Lung microvascular endothelial cell (primary cell): ENCODE results near the gene OR6V1. TPM values are rescaled to one million over a fixed set of nuclear protein-coding genes. Genes with fewer than 3 reads are reported as not detected.
"Not testable (repeated sequence)": the region's sequence is repeated elsewhere in the genome, so short reads cannot be mapped to it uniquely, and the experiment has no call there.

Experiments
- DNase-seq, 2 donors: peaks; one replicate each; pipeline versions ENCODE4 v3.0.0 to v3.0.0-alpha.2; 2010; ENCODE audit warnings: low read depth in 2 of 2
- total RNA-seq: library from RNA; depleted of rRNA; stranded (reverse); fragments of >200 nt; gene quantifications from 2 replicates; pipeline ENCODE4 v1.2.1, GENCODE V29; 2014

Gene OR6V1
- total RNA-seq, 1 donor from 2014 or later = not detected

DNA sequence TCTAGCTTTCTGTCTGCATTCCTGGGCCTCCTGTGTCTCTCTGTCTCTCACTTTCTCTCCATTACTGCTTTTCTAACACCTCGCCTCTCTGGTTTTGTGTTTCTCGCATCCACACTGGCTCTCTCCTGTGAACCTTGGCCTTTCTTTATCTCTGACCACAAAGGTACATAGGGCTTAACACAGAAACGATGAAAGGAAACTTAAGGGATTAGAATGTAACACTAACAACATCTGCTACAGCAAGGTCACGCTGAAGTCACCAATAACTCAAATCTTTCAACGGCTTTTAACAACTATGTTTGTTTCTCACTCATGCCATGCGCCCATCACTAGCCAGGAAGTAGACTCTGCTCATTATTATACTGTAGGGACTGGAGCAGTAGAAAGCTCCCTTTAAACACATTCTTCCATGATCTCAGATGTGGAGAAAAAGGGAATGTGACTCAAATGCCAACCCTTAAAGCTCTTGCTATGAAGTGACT is 9.3 kb upstream of the OR6V1 start:
- DNase-seq = no peak

DNA sequence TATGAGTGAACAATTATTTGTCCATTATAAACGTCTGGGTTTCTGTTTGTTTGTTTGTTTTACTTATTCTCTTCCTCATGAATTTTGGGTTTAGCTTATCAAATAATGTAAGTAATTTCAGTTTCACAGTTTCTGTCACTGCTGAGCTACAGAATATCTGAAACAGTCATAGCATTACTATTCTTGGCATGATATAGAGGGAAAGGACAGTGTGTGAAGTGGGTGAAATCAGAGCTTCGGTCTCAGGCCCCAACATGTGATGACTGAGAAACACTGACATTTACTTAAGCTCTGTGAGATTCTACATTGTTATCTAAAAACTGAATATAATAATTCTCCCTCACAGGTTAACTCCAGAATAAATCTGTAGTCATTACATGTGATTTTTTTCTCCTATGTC is 8.8 kb upstream of the OR6V1 start:
- DNase-seq = no peak

DNA sequence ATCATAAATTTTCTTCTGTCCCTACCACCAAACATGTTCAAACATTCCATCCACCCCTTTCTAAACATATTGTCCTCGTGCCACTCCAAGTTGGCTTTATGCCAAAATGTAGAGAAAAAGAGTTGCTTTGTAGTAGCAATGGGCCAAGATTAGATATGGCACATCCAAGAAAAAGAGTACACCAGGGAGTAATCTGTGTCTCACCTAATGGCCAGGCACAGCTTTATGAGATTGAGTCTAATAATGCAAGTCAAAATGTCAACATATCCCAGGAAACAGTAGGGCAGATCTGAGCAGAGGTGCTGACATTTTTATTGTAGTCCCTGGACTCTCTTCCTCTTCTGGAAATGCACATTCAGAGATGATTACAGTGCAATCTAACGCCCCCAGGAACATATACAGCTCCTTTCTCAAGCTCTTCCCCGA is 5.7 kb upstream of the OR6V1 start:
- DNase-seq = peak in 1 of 2 donors; percentile 7

DNA sequence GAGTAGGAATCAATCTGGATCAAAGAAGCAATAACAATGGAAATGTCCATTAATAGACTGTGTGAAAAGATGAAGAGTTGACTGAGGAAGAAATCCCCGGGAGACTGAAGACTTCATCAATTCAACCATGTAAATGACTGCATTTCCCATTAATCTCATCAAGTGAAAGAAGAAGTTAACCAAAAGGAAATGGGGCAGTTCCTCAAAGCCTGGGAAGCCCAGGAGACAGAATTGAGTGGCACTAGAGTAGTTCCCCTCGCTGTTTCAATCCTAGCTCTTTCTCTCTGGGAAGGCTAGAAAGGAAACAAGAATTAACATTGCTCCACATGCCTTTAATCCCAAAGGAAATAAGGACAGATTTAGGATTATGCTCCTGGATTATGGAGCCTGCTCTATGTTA is 4.8 kb upstream of the OR6V1 start:
- no peak for DNase-seq

DNA sequence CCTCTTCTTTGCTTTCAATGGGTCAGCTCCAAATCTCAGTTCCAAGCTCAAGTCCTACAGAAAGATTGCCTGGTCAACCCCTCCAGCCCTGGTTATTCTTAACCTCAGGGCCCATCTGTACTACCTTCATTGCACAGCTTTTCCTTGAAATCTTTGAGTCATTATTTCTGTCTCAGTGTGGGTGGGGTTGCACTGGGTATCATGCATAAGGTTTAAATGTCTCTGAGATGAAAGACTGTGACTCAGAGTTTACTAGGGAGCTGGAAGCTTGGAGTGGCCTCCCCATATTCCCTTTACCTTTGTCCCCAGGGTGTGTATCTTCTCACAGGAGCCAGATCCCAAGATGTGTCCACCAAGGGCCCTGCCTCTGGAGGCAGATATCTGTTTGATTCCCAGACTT is 3.3 kb upstream of the OR6V1 start:
- DNase-seq = no peak

DNA sequence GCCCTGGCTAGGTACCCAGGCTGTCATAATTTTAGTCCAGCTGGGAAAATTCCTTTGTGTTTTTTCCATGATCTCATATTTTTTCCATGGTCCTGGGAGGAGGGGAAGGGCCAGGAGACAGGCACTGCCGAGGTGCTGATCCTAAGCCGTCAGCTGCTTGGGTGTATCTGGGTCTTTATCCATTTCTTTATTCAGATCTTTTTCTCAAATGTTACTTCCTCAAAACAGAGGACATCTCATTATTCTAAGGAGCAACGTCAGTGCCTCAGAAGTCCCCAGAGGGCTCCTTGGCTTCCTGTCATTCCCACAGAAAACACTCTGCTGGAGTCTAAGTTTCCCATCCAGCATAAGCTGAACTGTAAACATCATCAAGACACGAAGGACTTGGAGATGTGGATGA is 2.8 kb upstream of the OR6V1 start:
- DNase-seq = no peak

DNA sequence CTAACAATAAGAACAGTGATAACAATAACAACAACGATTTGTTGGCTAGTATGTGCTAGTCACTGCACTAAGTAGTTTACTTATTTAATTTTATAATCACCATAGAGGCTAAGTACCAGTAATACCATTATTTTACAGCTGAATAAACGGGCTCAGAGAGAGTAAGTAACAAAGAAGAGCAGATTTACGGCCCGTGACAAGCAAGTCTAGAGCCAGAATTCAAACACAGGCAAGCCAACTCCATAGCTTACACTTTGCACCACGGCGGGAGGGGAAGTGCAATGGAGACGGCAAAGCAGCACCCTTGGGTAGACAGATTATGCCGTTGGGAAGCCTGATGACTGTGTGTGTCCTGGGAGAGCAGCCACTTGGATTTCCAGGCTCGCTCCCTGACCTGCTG is 1.2 kb upstream of the OR6V1 start:
- DNase-seq = no peak

DNA sequence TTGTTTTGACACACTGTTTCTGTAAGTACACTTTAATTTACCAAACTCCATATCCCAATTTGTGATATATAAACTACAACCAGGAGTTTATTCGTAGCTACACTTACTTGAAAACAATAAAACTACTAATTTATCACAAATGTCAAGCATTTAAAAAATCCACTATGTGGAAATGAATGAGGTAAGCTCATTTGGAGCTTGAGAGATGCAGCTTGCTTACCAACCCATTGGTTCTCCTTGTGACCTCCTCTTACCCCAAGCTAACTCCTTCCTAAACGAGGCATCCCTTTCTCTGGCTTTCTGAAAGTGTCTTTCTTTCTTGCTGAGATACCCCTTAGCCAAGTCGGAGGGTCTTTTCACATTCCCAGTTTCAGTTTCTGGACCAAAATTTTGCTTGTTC is 2.5 kb downstream of the OR6V1 start:
- no peak for DNase-seq

DNA sequence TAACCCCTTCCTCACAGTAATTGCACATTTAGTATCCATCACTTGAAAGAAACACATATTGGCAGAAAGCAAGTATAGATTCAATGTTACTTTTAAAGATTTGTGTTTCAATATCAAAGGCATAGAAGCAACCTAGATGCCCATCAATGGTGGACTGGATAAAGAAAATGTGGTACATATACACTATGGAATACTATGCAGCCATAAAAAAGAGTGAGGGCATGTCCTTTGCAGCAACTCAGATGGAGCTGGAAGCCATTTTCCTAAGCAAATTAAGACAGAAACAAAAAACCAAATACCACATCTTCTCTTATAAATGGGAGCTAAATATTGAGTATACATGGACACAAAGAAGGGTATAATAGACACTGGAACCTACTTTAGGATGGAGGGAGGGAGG is 3.6 kb downstream of the OR6V1 start:
- DNase-seq = no peak

DNA sequence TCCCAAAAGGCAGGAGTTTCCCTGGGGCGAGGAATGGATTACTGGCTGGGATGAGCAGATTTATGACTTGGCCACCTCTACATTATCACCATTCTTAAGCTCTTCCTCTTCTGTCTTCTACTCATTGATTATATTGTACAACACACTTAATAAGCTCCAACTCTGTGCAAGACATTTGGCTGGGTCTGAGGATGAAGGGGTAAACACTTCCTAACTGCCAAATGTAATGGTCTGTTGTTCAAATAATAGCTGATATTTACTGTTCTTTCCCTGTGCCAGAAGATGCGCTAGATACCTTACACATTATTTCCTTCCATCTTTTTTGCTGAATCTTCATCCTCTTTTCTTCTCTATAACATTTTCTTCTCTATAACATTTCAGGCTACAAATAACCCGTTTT is 11.6 kb downstream of the OR6V1 start:
- no peak for DNase-seq

DNA sequence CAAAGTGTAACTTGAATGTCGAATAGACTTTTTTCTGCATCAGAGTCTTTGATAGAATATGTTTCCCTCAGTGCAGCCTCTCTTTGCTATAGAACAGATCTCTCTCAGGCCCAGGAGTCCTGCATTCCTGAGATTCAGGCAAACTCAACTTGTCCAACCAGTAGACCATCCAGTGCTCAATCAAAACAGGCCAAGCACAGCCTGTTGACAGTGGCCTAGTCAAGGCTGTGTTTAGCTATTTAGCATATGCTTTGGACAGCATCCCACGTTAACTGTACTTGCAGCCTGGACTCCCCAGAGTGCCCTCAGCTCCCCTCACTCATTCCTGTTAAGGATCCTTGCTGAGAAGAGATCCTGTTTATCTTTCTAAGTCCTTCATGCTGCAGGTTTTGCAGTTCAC is 16.3 kb downstream of the OR6V1 start:
- DNase-seq = no peak

DNA sequence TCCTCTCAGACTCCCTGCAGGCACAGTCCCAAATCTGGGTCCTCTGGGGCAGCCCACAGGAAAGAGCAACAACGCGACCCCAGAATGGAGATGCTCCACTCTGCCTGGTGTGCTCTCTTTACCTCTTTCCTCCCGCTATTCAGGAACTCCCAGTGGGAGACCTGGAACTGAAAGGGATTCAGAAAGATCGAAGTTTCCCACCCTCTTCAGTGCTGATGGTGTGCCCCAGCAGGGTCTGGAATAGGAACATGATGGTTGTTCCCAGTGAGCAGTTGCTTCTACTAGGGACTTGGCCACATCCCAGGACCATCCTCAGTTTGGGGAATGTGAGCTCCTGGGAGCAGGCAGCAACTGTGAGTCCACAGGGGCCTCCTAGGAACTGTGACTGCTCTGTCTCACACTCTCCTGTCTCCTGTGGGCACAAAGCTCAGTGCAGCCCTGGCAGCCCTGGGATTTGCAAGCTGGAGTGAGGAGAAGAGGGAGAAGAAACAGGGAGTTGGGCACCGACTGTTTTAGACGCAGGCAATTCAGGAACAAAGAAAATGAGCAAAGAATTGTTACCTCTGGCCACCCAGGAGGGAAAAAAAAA is 17.9 kb downstream of the OR6V1 start:
- no peak for DNase-seq

DNA sequence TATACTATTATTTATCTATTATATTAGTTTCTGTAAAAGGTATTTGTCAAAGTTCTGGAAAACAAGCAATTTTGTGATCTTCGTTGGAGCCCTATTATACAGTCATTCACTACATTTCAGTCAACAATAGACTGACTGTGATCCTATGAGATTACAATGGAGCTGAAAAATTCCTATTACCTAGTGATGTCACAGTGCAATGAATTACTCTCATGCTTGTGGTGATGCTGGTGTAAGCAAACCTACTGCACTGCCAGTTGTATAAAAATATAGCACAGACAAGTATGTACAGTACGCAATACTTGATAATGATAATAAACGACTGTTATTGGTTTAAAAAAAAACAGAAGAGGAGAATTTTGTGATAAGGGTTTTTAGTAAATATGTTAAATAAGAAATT is 21.4 kb downstream of the OR6V1 start:
- no peak for DNase-seq

DNA sequence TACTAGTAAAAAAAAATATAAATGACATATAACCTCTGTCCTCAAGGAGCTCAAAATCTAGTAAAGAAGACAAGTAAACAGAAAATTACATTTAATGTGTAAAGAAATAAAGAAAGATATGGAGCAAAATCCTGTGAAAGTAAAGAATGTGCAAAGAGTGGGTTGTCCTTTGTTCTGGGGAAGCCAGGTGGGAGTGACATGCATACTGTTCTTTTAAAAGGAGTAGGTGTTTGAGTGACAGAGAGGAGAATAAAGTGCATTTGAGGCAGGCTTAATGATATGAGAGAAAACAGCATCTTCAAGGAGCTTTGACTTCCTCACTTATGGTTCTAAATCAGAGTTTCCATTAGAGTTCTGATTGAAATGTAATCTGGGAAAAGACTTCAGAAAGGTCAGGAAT is 22.0 kb downstream of the OR6V1 start:
- DNase-seq = no peak

DNA sequence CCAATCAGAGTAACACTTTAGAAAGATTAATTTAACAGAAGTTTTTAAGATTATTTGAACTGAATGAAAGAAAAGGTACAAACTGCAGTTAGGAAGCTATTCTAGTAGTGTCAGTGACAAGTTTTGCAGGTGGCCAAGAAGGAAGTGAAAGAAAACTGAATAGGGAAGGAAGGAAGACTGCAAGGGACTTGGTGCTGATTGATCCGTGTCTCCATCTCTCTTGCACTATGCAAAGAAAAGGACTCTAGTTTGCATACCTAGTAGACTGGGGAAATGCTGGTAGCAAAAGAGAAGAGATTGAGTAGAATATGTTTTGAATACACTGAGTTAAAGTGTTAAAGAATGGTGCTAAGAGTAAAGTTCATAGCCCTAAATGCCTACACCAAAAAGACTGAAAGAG is 33.0 kb downstream of the OR6V1 start:
- no peak for DNase-seq

DNA sequence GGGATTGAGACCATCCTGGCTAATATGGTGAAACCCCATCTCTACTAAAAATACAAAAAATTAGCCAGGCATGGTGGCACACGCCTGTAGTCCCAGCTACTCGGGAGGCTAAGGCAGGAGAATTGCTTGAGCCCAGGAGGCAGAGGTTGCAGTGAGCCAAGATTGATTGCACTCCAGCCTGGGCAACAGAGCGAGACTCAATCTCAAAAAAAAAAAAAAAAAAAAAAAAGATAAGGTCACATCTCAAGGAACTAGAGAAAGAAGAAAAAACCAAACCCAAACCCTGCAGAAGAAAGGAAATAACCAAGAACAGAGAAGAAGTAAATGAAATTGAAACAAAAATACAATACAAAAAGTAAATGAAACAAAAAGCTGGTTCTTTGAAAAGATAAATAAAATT is 33.5 kb downstream of the OR6V1 start:
- DNase-seq = not testable (repeated sequence)

DNA sequence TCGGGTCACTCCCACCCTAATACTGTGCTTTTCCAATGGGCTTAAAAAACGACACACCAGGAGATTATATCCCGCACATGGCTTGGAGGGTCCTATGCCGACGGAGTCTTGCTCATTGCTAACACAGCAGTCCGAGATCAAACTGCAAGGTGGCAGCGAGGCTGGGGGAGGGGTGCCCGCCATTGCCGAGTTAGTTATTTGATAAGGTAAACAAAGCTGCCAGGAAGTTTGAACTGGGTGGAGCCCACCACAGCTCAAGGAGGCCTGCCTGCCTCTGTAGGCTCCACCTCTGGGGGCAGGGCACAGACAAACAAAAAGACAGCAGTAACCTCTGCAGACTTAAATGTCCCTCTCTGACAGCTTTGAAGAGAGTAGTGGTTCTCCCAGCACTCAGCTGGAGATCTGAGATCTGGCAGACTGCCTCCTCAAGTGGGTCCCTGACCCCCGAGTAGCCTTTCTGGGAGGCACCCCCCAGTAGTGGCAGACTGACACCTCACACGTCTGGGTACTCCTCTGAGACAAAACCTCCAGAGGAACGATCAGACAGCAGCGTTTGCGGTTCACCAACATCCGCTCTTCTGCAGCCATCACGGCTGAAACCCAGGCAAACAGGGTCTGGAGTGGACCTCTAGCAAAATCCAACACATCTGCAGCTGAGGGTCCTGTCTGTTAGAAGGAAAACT is 36.5 kb downstream of the OR6V1 start:
- not testable (repeated sequence) for DNase-seq

DNA sequence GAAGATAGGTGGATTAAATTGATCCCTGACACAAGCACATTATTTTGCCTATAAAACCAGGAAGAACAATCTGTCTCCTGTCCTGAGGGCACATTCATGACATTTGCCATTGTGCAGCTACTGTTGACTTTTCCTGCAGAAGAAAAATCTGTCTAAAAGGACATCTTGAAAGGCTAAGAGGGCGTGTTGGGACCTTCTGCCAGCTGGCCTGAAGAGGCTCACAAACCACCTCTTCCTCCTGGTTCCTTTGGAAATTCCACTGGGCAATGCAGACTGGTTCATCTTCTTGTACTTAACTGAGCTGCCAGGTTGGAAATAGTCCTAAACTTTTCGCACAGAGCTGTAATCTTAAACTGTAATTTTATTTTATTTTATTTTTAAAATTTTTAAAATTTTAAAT is 44.0 kb downstream of the OR6V1 start:
- DNase-seq = no peak

DNA sequence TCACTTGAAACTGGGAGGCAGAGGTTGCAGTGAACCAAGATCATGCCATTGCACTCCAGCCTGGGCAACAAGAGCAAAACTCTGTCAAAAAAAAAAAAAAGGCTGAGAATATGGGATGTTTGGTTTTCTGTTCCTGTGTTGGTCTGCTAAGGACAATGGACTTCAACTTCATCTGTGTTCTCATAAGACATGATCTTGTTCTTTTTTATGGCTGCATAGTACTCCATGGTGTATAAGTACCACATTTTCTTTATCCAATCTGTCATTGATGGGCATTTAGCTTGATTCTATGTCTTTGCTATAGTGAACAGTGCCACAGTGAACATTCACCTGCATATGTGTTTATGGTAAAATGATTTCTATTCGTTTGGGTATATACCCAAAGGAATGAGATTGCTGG is 47.4 kb downstream of the OR6V1 start:
- not testable (repeated sequence) for DNase-seq
